Measurements from ENCODE around the gene GPR25. TPM values are rescaled to one million over a fixed set of nuclear protein-coding genes. Genes with fewer than 3 reads are reported as not detected.

GPR25 gene
- total RNA-seq, 2 experiments from 2014 or later, result 2.7 to 3.3 TPM

- Mint-ChIP-seq H3K9me3 (no peaks in the 10 kb centered on the region), H3K4me3 (no peak overlapping the region), H3K27ac (no peak overlapping the region), H3K36me3 (ENCODE audit: low read depth) (peaks cover 66% of the 10 kb centered on the region), H3K27me3 (no peaks in the 10 kb centered on the region), H3K4me1 (ENCODE audit: low read depth) (peaks cover 4% of the 10 kb centered on the region)
- ChIA-PET CTCF (no interaction called here), POLR2A (no interaction called here)
- Histone ChIP-seq H3K27ac (ENCODE audit: low read depth in 1 of 2, low read length in 2 of 2) (no peak overlapping the region), H3K4me1 (ENCODE audit: insufficient read depth, low read length) (no peaks in the 10 kb centered on the region), H3K36me3 (ENCODE audit: insufficient read depth, low read length) (peaks cover 6% of the 10 kb centered on the region), H3K4me3 (ENCODE audit: low read length) (no peak overlapping the region), H3K27me3 (ENCODE audit: control insufficient read depth in 1 of 2, insufficient read depth in 2 of 2, low read length in 2 of 2) (no peaks in the 10 kb centered on the region), H3K9me3 (ENCODE audit: control insufficient read depth in 1 of 2, insufficient read depth in 1 of 2, low read length in 2 of 2) (no peaks in the 10 kb centered on the region)
- ATAC-seq (ENCODE audit: poor library complexity) (no peak), DNase-seq (no peak)
- intact Hi-C loops (cut with DNase I, micrococcal nuclease), result no loop called here
- no peak for TF ChIP-seq CTCF (IDR thresholded peaks at IDR 0.05)
Observed at GRCh38 chr1:200850554-200850953, 22.2 kb upstream of the GPR25 start.

DNA sequence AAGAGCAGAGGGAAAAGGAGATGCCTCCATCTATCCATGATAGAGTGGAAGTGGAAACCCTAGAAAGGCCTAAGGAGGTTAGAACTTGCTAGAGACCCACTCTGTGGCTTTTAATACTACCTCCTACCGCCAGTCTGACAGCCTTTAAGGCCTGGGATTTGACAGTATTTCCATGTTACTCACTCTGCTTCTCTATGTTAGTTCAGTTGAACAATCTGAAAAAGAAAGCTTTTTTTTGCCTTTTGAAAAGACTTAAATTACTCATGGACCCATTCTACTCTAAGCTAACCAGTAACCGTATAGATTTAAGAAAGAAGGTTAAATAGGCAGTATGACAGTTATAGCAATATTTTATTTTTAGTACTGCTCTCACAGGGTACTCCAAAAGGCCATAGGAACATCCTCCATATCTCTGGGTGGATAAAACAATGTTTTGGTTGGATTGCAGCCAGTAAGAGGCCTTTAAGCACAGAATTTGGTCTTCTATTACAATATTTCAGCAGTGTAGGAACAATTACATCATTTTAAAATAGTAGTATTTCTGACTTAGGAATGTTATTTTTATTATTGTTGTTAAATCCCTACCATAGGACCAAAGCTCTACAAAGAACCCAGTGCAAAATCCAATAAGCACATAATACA, 15.9 kb upstream of the GPR25 start:
- Histone ChIP-seq H3K4me3 (ENCODE audit: low read length) (no peak overlapping the region), H3K4me1 (ENCODE audit: insufficient read depth, low read length) (peaks cover 4% of the 10 kb centered on the region), H3K36me3 (ENCODE audit: insufficient read depth, low read length) (peaks cover 3% of the 10 kb centered on the region), H3K9me3 (ENCODE audit: control insufficient read depth in 1 of 2, insufficient read depth in 1 of 2, low read length in 2 of 2) (no peaks in the 10 kb centered on the region), H3K27ac (ENCODE audit: low read depth in 1 of 2, low read length in 2 of 2) (no peak overlapping the region), H3K27me3 (ENCODE audit: control insufficient read depth in 1 of 2, insufficient read depth in 2 of 2, low read length in 2 of 2) (no peaks in the 10 kb centered on the region)
- Mint-ChIP-seq H3K36me3 (ENCODE audit: low read depth) (peaks cover 44% of the 10 kb centered on the region), H3K27me3 (no peaks in the 10 kb centered on the region), H3K27ac (no peak overlapping the region), H3K9me3 (no peaks in the 10 kb centered on the region), H3K4me1 (ENCODE audit: low read depth) (peaks cover 4% of the 10 kb centered on the region), H3K4me3 (no peak overlapping the region)
- TF ChIP-seq CTCF (IDR thresholded peaks at IDR 0.05), result no peak
- DNase-seq (no peak), ATAC-seq (ENCODE audit: poor library complexity) (no peak)
- ChIA-PET CTCF (no interaction called here), POLR2A (no interaction called here)
- intact Hi-C loops (cut with DNase I, micrococcal nuclease), result no loop called here

DNA sequence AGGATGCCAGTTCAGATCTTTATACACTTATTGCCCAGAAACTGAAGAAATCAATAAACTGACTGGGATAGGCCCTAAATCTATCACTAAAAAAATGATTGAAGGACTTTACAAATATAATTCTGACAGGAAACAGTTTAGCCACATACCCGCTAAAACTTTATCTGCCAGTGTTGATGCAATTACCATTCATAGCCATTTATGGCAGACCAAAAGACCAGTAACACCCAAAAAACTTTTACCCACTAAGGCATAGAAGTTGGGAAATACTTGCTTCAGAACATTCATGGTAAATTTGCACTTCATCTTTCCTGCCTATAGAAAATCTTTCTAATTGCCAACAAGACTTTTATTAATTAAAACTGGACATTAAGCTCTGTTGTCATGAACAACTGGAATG, 15.0 kb upstream of the GPR25 start:
- peaks cover 9% of the 10 kb centered on the region for H3K4me1 Mint-ChIP-seq (ENCODE audit: low read depth)
- intact Hi-C loops (cut with DNase I, micrococcal nuclease), result no loop called here
- Histone ChIP-seq H3K9me3 (ENCODE audit: control insufficient read depth in 1 of 2, insufficient read depth in 1 of 2, low read length in 2 of 2) (no peaks in the 10 kb centered on the region), H3K36me3 (ENCODE audit: insufficient read depth, low read length) (peaks cover 3% of the 10 kb centered on the region), H3K4me3 (ENCODE audit: low read length) (no peak overlapping the region), H3K4me1 (ENCODE audit: insufficient read depth, low read length) (peaks cover 6% of the 10 kb centered on the region), H3K27ac (ENCODE audit: low read depth in 1 of 2, low read length in 2 of 2) (no peak overlapping the region), H3K27me3 (ENCODE audit: control insufficient read depth in 1 of 2, insufficient read depth in 2 of 2, low read length in 2 of 2) (no peaks in the 10 kb centered on the region)
- no peak overlapping the region for H3K4me3 Mint-ChIP-seq
- H3K27me3 Mint-ChIP-seq, result no peaks in the 10 kb centered on the region
- ChIA-PET CTCF (no interaction called here), POLR2A (no interaction called here)
- H3K27ac Mint-ChIP-seq, result no peak overlapping the region
- no peaks in the 10 kb centered on the region for H3K9me3 Mint-ChIP-seq
- H3K36me3 Mint-ChIP-seq (ENCODE audit: low read depth), result peaks cover 39% of the 10 kb centered on the region
- no peak for ATAC-seq (ENCODE audit: poor library complexity)
- TF ChIP-seq CTCF (IDR thresholded peaks at IDR 0.05), result no peak
- DNase-seq, result no peak
